ENCODE data around the gene OR2H2.

- TF ChIP-seq CTCF (IDR thresholded peaks at IDR 0.05) (no peak), POLR2A (IDR thresholded peaks at IDR 0.05) (no peak)
Observed at GRCh38 chr6:29561091-29561490, 23.8 kb upstream of the OR2H2 start.

Data from testis (tissue), 2 donors.